ENCODE results near the gene BTNL3. TPM values are rescaled to one million over a fixed set of nuclear protein-coding genes. Genes with fewer than 3 reads are reported as not detected.
A peak's percentile ranks its signal among the peaks of the same experiment; 100 is the strongest.
"Not testable (repeated sequence)": the region's sequence is repeated elsewhere in the genome, so short reads cannot be mapped to it uniquely, and the experiment has no call there.

BTNL3 gene
- total RNA-seq, 2 experiments from 2014 or later, result not detected

GRCh38 chr5:181045316-181045715 is 56.7 kb downstream of the BTNL3 start:
- DNase-seq, result no peak
- H3K36me3 Mint-ChIP-seq, result no peaks in the 10 kb centered on the region
- H3K4me3 Mint-ChIP-seq, result no peak overlapping the region
- ATAC-seq, result no peak
- CTCF ChIA-PET, result no interaction called here
- no peak overlapping the region for H3K27ac Mint-ChIP-seq
- H3K9me3 Mint-ChIP-seq (ENCODE audit: low read depth), result no peaks in the 10 kb centered on the region
- peaks cover 32% of the 10 kb centered on the region for H3K27me3 Mint-ChIP-seq
- no peaks in the 10 kb centered on the region for H3K4me1 Mint-ChIP-seq

GRCh38 chr5:181045857-181046256 is 57.2 kb downstream of the BTNL3 start:
- peaks cover 34% of the 10 kb centered on the region for H3K27me3 Mint-ChIP-seq
- H3K4me1 Mint-ChIP-seq; H3K4me3 Mint-ChIP-seq; ATAC-seq; CTCF ChIA-PET; H3K27ac Mint-ChIP-seq; H3K9me3 Mint-ChIP-seq (ENCODE audit: low read depth); DNase-seq; H3K36me3 Mint-ChIP-seq: not testable (repeated sequence)

- peaks cover 4% of the 10 kb centered on the region for H3K4me1 Mint-ChIP-seq
- DNase-seq (no peak), ATAC-seq (no peak)
- peaks cover 3% of the 10 kb centered on the region for H3K36me3 Mint-ChIP-seq
- peaks cover 38% of the 10 kb centered on the region for H3K27me3 Mint-ChIP-seq
- no peak overlapping the region for H3K4me3 Mint-ChIP-seq
- no peak overlapping the region for H3K27ac Mint-ChIP-seq
- H3K9me3 Mint-ChIP-seq (ENCODE audit: low read depth), result no peaks in the 10 kb centered on the region
- CTCF ChIA-PET, result no interaction called here
Observed at GRCh38 chr5:181047288-181047687, 58.6 kb downstream of the BTNL3 start.

GRCh38 chr5:181047921-181048320 is 59.3 kb downstream of the BTNL3 start:
- no peak for DNase-seq
- Mint-ChIP-seq H3K9me3 (ENCODE audit: low read depth) (no peaks in the 10 kb centered on the region), H3K27ac (no peak overlapping the region), H3K27me3 (peaks cover 37% of the 10 kb centered on the region), H3K4me1 (peaks cover 6% of the 10 kb centered on the region), H3K4me3 (no peak overlapping the region), H3K36me3 (peaks cover 4% of the 10 kb centered on the region)
- no peak for ATAC-seq
- CTCF ChIA-PET, result no interaction called here

DNA sequence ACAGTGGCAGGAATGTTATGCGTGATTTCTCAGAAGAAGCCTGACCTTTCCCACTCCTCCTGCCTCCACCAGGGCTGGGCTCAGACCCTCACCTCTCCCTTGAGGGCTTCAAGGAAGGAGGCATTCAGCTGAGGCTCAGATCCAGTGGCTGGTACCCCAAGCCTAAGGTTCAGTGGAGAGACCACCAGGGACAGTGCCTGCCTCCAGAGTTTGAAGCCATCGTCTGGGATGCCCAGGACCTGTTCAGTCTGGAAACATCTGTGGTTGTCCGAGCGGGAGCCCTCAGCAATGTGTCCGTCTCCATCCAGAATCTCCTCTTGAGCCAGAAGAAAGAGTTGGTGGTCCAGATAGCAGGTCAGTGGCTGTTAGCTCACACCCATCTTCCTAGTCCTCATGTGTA is 61.4 kb downstream of the BTNL3 start:
- no peak for DNase-seq
- Mint-ChIP-seq H3K4me3 (no peak overlapping the region), H3K9me3 (ENCODE audit: low read depth) (no peaks in the 10 kb centered on the region), H3K4me1 (peaks cover 10% of the 10 kb centered on the region), H3K36me3 (peaks cover 4% of the 10 kb centered on the region), H3K27me3 (peaks cover 52% of the 10 kb centered on the region), H3K27ac (no peak overlapping the region)
- ATAC-seq, result no peak
- CTCF ChIA-PET, result no interaction called here

DNA sequence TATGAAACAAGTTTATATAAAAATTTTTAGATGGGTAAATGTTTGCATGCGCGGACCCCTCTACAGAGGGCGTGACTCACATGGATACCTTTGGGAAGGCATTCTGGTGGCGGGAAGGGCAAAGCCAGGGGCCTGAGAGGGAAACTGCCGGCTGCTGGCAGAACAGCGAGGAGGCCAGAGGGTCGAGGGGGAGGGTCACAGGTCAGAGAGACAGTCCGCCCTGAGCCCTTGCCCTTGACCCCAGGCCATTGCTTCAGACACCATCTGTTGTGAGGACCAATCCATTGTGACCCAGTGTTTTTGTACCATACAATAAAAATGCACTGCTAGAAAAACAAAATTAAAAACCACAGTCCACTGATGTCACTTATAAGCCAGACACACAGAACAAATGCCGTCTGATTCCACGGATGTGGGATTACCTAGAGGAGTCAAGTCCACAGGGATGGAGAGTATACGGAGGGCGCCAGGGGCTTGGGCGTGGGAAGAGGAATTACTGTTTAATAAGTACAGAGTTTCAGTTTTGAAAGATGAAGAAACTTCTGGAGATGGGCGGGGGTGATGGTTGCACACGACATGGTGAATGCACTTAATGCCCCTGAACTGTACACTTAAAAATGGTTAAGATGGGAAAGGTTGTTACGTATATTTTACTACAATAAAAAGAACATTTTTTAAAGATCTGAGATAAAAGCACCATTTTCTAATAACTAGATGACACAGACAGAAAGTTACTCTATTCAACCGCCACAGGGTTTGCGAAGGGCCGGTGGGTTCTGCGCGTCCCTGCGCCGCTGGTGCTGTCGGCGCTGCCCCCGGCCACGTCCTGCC is 63.4 kb downstream of the BTNL3 start:
- CTCF ChIA-PET, result no interaction called here
- Mint-ChIP-seq H3K27ac (peak overlapping the region; percentile 51), H3K27me3 (peaks cover 71% of the 10 kb centered on the region), H3K4me3 (peak overlapping the region; percentile 51), H3K36me3 (peaks cover 4% of the 10 kb centered on the region), H3K9me3 (ENCODE audit: low read depth) (no peaks in the 10 kb centered on the region), H3K4me1 (peaks cover 10% of the 10 kb centered on the region)
- ATAC-seq, result no peak
- peak; percentile 22 for DNase-seq

GRCh38 chr5:181052672-181053487 is 64.2 kb downstream of the BTNL3 start:
- CTCF ChIA-PET, result no interaction called here
- ATAC-seq, result no peak
- H3K9me3 Mint-ChIP-seq (ENCODE audit: low read depth), result no peaks in the 10 kb centered on the region
- H3K27me3 Mint-ChIP-seq, result peaks cover 74% of the 10 kb centered on the region
- peak overlapping the region; percentile 51 for H3K4me3 Mint-ChIP-seq
- H3K4me1 Mint-ChIP-seq, result peaks cover 10% of the 10 kb centered on the region
- peak; percentile 42 for DNase-seq
- H3K27ac Mint-ChIP-seq, result no peak overlapping the region
- H3K36me3 Mint-ChIP-seq, result peaks cover 4% of the 10 kb centered on the region

DNA sequence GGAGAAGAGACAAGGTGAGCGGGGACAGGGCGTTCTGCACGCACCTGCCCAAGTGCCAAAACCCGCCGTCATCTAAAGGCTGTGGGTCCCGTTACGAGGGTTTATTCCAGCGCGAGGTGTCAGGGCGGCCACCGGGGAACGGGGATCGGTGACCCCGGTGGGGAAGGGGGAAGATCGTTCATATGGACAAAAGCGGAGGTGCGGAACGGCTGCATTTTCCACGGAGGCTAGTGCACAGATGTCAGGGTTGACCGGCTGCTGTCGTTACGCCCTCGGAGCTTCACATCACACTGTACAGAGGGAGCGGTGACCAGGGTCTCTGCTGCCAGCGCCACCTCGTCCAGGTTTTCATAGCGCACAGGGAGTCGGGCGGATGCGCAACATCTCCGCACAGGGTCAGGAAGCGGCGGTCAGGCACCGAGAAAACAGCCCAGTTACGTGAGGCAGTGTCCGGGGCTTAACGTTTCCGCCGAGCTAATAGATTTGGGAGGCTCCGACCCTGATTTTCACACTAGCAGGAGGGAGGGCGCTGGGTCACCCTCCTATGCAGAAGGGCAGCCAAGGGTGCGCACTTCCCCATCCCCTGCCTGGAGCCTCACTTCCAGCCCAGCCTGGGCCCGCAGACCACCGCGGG is 65.0 kb downstream of the BTNL3 start:
- H3K27me3 Mint-ChIP-seq, result peaks cover 79% of the 10 kb centered on the region
- no peaks in the 10 kb centered on the region for H3K9me3 Mint-ChIP-seq (ENCODE audit: low read depth)
- ATAC-seq, result peak; percentile 16
- peaks cover 4% of the 10 kb centered on the region for H3K36me3 Mint-ChIP-seq
- H3K27ac Mint-ChIP-seq, result no peak overlapping the region
- CTCF ChIA-PET, result no interaction called here
- peaks cover 10% of the 10 kb centered on the region for H3K4me1 Mint-ChIP-seq
- peak; percentile 39 for DNase-seq
- H3K4me3 Mint-ChIP-seq, result peak overlapping the region; percentile 51

- no peak overlapping the region for H3K27ac Mint-ChIP-seq
- CTCF ChIA-PET, result no interaction called here
- peaks cover 83% of the 10 kb centered on the region for H3K27me3 Mint-ChIP-seq
- H3K4me3 Mint-ChIP-seq, result no peak overlapping the region
- peaks cover 4% of the 10 kb centered on the region for H3K36me3 Mint-ChIP-seq
- DNase-seq, result no peak
- H3K9me3 Mint-ChIP-seq (ENCODE audit: low read depth), result no peaks in the 10 kb centered on the region
- ATAC-seq, result no peak
- H3K4me1 Mint-ChIP-seq, result peaks cover 10% of the 10 kb centered on the region
Observed at GRCh38 chr5:181054138-181054537, 65.5 kb downstream of the BTNL3 start.

GRCh38 chr5:181054871-181055459 is 66.3 kb downstream of the BTNL3 start:
- Mint-ChIP-seq H3K27me3 (peaks cover 85% of the 10 kb centered on the region), H3K4me3 (no peak overlapping the region), H3K9me3 (ENCODE audit: low read depth) (no peaks in the 10 kb centered on the region), H3K36me3 (peaks cover 4% of the 10 kb centered on the region), H3K27ac (no peak overlapping the region), H3K4me1 (peaks cover 10% of the 10 kb centered on the region)
- ATAC-seq (no peak), DNase-seq (peak; percentile 16)
- CTCF ChIA-PET, result no interaction called here

Small RNA genes lying within 50 kb of the gene (microRNA-seq; reads per million reads assigned to microRNA genes)
- not detected for gene MIR8089

Other genes starting within 250 kb of the BTNL3 start
- gene OR2Y1, start 248.8 kb upstream of the BTNL3 start, total RNA-seq, result not detected
- 100 to 1,000 TPM; 141 to 142 TPM for gene MGAT1, start 186.0 kb upstream of the BTNL3 start, total RNA-seq
- 10 to 100 TPM; 23.2 to 25.2 TPM for gene ZFP62, start 127.6 kb upstream of the BTNL3 start, total RNA-seq
- 1 to 10 TPM in 1 of 2 experiments, not detected in 1; 1.7 TPM for gene BTNL8, start 89.7 kb upstream of the BTNL3 start, total RNA-seq
- not detected for gene BTNL9, start 51.4 kb downstream of the BTNL3 start, total RNA-seq
- gene OR2V1, start 142.3 kb downstream of the BTNL3 start, total RNA-seq, result not detected
- gene OR2V2, start 158.7 kb downstream of the BTNL3 start, total RNA-seq, result not detected
- gene TRIM7, start 216.3 kb downstream of the BTNL3 start, total RNA-seq, result 1 to 10 TPM; 1.6 to 1.7 TPM
- gene TRIM41, start 234.4 kb downstream of the BTNL3 start, total RNA-seq, result 10 to 100 TPM; 40.7 to 44.9 TPM

Data from activated CD8-positive, alpha-beta memory T cell treated with anti-CD3 and anti-CD28 coated beads, Interleukin-2, amount 10 ng/mL, durations not matched to agents 7 days and 5 days (primary cell).